Measurements from ENCODE around the gene RBFOX1.

DNA sequence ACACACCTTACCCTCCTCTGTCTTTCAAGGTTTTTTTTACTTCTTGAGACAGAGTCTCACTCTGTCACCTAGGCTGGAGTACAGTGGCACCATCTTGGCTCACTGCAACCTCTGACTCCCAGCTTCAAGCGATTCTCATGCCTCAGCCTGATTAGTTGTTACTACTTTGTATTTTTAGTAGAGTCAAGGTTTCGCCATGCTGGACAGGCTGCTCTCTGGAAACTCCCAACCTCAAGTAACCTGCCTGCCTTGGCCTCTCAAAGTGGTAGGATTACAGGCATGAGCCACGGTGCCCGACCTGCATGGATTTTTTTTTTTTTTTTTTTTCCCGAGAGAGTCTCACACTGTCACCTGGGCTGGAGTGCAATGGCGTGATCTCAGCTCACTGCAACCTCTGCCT lies 273.2 kb downstream of the RBFOX1 start:
- TF ChIP-seq, protein P1, sequence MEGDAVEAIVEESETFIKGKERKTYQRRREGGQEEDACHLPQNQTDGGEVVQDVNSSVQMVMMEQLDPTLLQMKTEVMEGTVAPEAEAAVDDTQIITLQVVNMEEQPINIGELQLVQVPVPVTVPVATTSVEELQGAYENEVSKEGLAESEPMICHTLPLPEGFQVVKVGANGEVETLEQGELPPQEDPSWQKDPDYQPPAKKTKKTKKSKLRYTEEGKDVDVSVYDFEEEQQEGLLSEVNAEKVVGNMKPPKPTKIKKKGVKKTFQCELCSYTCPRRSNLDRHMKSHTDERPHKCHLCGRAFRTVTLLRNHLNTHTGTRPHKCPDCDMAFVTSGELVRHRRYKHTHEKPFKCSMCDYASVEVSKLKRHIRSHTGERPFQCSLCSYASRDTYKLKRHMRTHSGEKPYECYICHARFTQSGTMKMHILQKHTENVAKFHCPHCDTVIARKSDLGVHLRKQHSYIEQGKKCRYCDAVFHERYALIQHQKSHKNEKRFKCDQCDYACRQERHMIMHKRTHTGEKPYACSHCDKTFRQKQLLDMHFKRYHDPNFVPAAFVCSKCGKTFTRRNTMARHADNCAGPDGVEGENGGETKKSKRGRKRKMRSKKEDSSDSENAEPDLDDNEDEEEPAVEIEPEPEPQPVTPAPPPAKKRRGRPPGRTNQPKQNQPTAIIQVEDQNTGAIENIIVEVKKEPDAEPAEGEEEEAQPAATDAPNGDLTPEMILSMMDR (conservative IDR thresholded peaks at IDR 0.05; ENCODE audit: low read length), result no peak
- no peak for TF ChIP-seq EZH2phosphoT487 (IDR thresholded peaks at IDR 0.05; ENCODE audit: borderline replicate concordance)
